WTC11 (cell line): ENCODE results near the gene DHX29. TPM values are rescaled to one million over a fixed set of nuclear protein-coding genes. Genes with fewer than 3 reads are reported as not detected.

ENCODE experiments used
- ATAC-seq: fragments of 200-7000 bp; cut with Tn5 transposase; 2 replicates; pipeline ENCODE4 v1.10.0; 2021; ENCODE audit warnings: mild to moderate bottlenecking, moderate library complexity
- CTCF ChIA-PET: fragments of 300-600 bp; sonication (Branson Sonifier 250); formaldehyde crosslinking; loops from one replicate; lab custom pipeline; 2021; ENCODE audit warnings: antibody characterized with exemption; lab: Charles Lee
- POLR2A ChIA-PET: fragments of 350-600 bp; sonication (Branson Sonifier 250); formaldehyde crosslinking; loops from one replicate; lab custom pipeline; 2021; ENCODE audit warnings: antibody characterized with exemption; lab: Charles Lee
- DNase-seq: peaks from one replicate; pipeline ENCODE4 v3.0.0; 2021; ENCODE audit warnings: low spot score
- H3K27ac Mint-ChIP-seq: 2 replicates; pipeline ENCODE4 v1.8.0; 2021; ENCODE audit warnings: mixed read lengths
- H3K27me3 Mint-ChIP-seq: 2 replicates; pipeline ENCODE4 v1.8.0; 2021; ENCODE audit warnings: low read depth, mild to moderate bottlenecking, moderate library complexity, mixed read lengths
- H3K36me3 Mint-ChIP-seq: 2 replicates; pipeline ENCODE4 v1.8.0; 2021; ENCODE audit warnings: mixed read lengths
- H3K4me1 Mint-ChIP-seq: 2 replicates; pipeline ENCODE4 v1.8.0; 2022; ENCODE audit warnings: mixed read lengths
- H3K4me3 Mint-ChIP-seq: 2 replicates; pipeline ENCODE4 v1.8.0; 2021; ENCODE audit warnings: mild to moderate bottlenecking, moderate library complexity, mixed read lengths
- H3K9me3 Mint-ChIP-seq: 2 replicates; pipeline ENCODE4 v1.8.0; 2021; ENCODE audit warnings: mixed read lengths
- ARID4B ChIP-seq: sonication (generic); formaldehyde crosslinking; IDR thresholded peaks from 2 replicates; pipeline ENCODE4 v1.8.0; 2023; ENCODE audit warnings: missing genetic modification reagents, mild to moderate bottlenecking, borderline replicate concordance
- ATF3 ChIP-seq: sonication (generic); formaldehyde crosslinking; conservative IDR thresholded peaks from 2 replicates; pipeline ENCODE4 v1.8.1; 2022; ENCODE audit warnings: mild to moderate bottlenecking, missing genetic modification reagents
- CBFB ChIP-seq: sonication (generic); formaldehyde crosslinking; IDR thresholded peaks from 2 replicates; pipeline ENCODE4 v1.8.1; 2022; ENCODE audit warnings: mild to moderate bottlenecking, low read depth, missing genetic modification reagents
- CREB1 ChIP-seq: sonication (generic); formaldehyde crosslinking; IDR thresholded peaks from 2 replicates; pipeline ENCODE4 v1.8.0; 2023; ENCODE audit warnings: mild to moderate bottlenecking, missing genetic modification reagents
- ESRRA ChIP-seq: sonication (generic); formaldehyde crosslinking; IDR thresholded peaks from 2 replicates; pipeline ENCODE4 v1.8.1; 2022; ENCODE audit warnings: mild to moderate bottlenecking, missing genetic modification reagents, borderline replicate concordance
- FOXP1 ChIP-seq: sonication (generic); formaldehyde crosslinking; IDR thresholded peaks from 2 replicates; pipeline ENCODE4 v1.8.0; 2022; ENCODE audit warnings: missing genetic modification reagents, mild to moderate bottlenecking, moderate library complexity, borderline replicate concordance
- GABPB1 ChIP-seq: sonication (generic); formaldehyde crosslinking; IDR thresholded peaks from 2 replicates; pipeline ENCODE4 v1.8.1; 2023; ENCODE audit warnings: mild to moderate bottlenecking, missing genetic modification reagents
- GRHL2 ChIP-seq: fragments of 250-450 bp; sonication (Bioruptor Pico); IDR thresholded peaks from 2 replicates; pipeline ENCODE4 v1.8.0; 2022; ENCODE audit warnings: mild to moderate bottlenecking, moderate library complexity; ENCODE audit not compliant: insufficient replicate concordance, severe bottlenecking
- HMGA2 ChIP-seq: fragments of 250-450 bp; sonication (Bioruptor Pico); IDR thresholded peaks from 2 replicates; pipeline ENCODE4 v1.4.0; 2021; ENCODE audit warnings: mild to moderate bottlenecking, moderate library complexity
- JAZF1 ChIP-seq: fragments of 250-450 bp; sonication (Bioruptor Pico); IDR thresholded peaks from 2 replicates; pipeline ENCODE4 v1.9.0; 2021; ENCODE audit warnings: moderate library complexity, mild to moderate bottlenecking, inconsistent platforms
- JUN ChIP-seq: sonication (generic); formaldehyde crosslinking; IDR thresholded peaks from 2 replicates; pipeline ENCODE4 v1.8.0; 2023; ENCODE audit warnings: mild to moderate bottlenecking, missing genetic modification reagents
- MYBL2 ChIP-seq: sonication (generic); formaldehyde crosslinking; IDR thresholded peaks from 2 replicates; pipeline ENCODE4 v1.8.1; 2023; ENCODE audit warnings: mild to moderate bottlenecking, moderate library complexity, missing genetic modification reagents
- NR2C2 ChIP-seq: sonication (generic); formaldehyde crosslinking; IDR thresholded peaks from 2 replicates; pipeline ENCODE4 v1.8.0; 2022; ENCODE audit warnings: mild to moderate bottlenecking, missing genetic modification reagents
- NR3C1 ChIP-seq: sonication (generic); formaldehyde crosslinking; conservative IDR thresholded peaks from 2 replicates; pipeline ENCODE4 v1.8.1; 2023; ENCODE audit warnings: low read depth, mild to moderate bottlenecking, missing genetic modification reagents
- SOX15 ChIP-seq: fragments of 250-450 bp; sonication (Bioruptor Pico); IDR thresholded peaks from 2 replicates; pipeline ENCODE4 v1.9.0; 2021; ENCODE audit warnings: mild to moderate bottlenecking
- STAT6 ChIP-seq: sonication (generic); formaldehyde crosslinking; conservative IDR thresholded peaks from 2 replicates; pipeline ENCODE4 v1.8.1; 2023; ENCODE audit warnings: mild to moderate bottlenecking, low read depth, missing genetic modification reagents, moderate library complexity
- TEAD1 ChIP-seq: sonication (generic); formaldehyde crosslinking; IDR thresholded peaks from 2 replicates; pipeline ENCODE4 v1.8.0; 2022; ENCODE audit warnings: mild to moderate bottlenecking, missing genetic modification reagents
- ZBTB43 ChIP-seq: sonication (generic); formaldehyde crosslinking; IDR thresholded peaks from 2 replicates; pipeline ENCODE4 v1.8.1; 2023; ENCODE audit warnings: mild to moderate bottlenecking, missing genetic modification reagents
- ZMAT4 ChIP-seq: fragments of 250-450 bp; sonication (Bioruptor Pico); IDR thresholded peaks from 2 replicates; pipeline ENCODE4 v1.9.0; 2021; ENCODE audit warnings: mild to moderate bottlenecking
- ZNF219 ChIP-seq: sonication (generic); formaldehyde crosslinking; IDR thresholded peaks from 2 replicates; pipeline ENCODE4 v1.8.0; 2023; ENCODE audit warnings: missing genetic modification reagents, mild to moderate bottlenecking, borderline replicate concordance
- ZNF263 ChIP-seq: sonication (generic); formaldehyde crosslinking; IDR thresholded peaks from 2 replicates; pipeline ENCODE4 v1.8.1; 2022; ENCODE audit warnings: low read depth, mild to moderate bottlenecking, moderate library complexity, missing genetic modification reagents
- ZNF512 ChIP-seq: sonication (generic); formaldehyde crosslinking; IDR thresholded peaks from 2 replicates; pipeline ENCODE4 v1.8.1; 2022; ENCODE audit warnings: missing genetic modification reagents, borderline replicate concordance
- total RNA-seq: library from RNA; stranded (reverse); gene quantifications from 3 replicates; pipeline ENCODE4 v1.2.3, GENCODE V29; 2021

The DHX29 gene
- total RNA-seq, 1 experiment from 2014 or later, result 29.7 TPM

GRCh38 chr5:55303238-55303690 lies 4.2 kb downstream of the DHX29 start (continued):
- TF ChIP-seq ZMAT4 (no peak), NR3C1 (CRISPR knock-in tag) (no peak), ZNF219 (CRISPR knock-in tag) (no peak), CBFB (CRISPR knock-in tag) (no peak), FOXP1 (CRISPR knock-in tag) (no peak), NR2C2 (CRISPR knock-in tag) (no peak), ZBTB43 (CRISPR knock-in tag) (no peak), TEAD1 (no peak), ARID4B (no peak)

GRCh38 chr5:55300890-55301289 lies 6.6 kb downstream of the DHX29 start:
- peaks cover 6% of the 10 kb centered on the region for H3K9me3 Mint-ChIP-seq
- ChIA-PET POLR2A (no interaction called here), CTCF (no interaction called here)
- no peaks in the 10 kb centered on the region; the same call in 1 of the 2 replicates for H3K27me3 Mint-ChIP-seq
- H3K27ac Mint-ChIP-seq, result no peak overlapping the region
- TF ChIP-seq TEAD1 (no peak), HMGA2 (CRISPR knock-in tag) (no peak), JUN (CRISPR knock-in tag) (no peak)
- ATAC-seq (no peak), DNase-seq (no peak)
- no peak overlapping the region for H3K4me3 Mint-ChIP-seq
- peaks cover 35% of the 10 kb centered on the region for H3K36me3 Mint-ChIP-seq
- H3K4me1 Mint-ChIP-seq, result peaks cover 10% of the 10 kb centered on the region

- no peak for TF ChIP-seq SOX15
- TF ChIP-seq ZNF512 (CRISPR knock-in tag), result no peak
- no peak for TF ChIP-seq STAT6
- no peak for TF ChIP-seq GRHL2 (CRISPR knock-in tag)
- no peak for TF ChIP-seq TEAD1
- no peak for TF ChIP-seq GABPB1 (CRISPR knock-in tag)
- TF ChIP-seq JUN (CRISPR knock-in tag), result no peak
- TF ChIP-seq JAZF1, result no peak
- TF ChIP-seq MYBL2, result no peak
- TF ChIP-seq ATF3 (CRISPR knock-in tag), result no peak
- no peak for TF ChIP-seq CREB1 (CRISPR knock-in tag)
- TF ChIP-seq ESRRA (CRISPR knock-in tag), result no peak
- no peak for TF ChIP-seq ZNF263
- H3K36me3 Mint-ChIP-seq, result peaks cover 56% of the 10 kb centered on the region
- no peak overlapping the region for H3K4me3 Mint-ChIP-seq
- H3K9me3 Mint-ChIP-seq, result peaks cover 12% of the 10 kb centered on the region
- ChIA-PET CTCF (no interaction called here), POLR2A (no interaction called here)
- no peaks in the 10 kb centered on the region for H3K27me3 Mint-ChIP-seq
- no peak for ATAC-seq
- no peak for DNase-seq
- H3K4me1 Mint-ChIP-seq, result no peaks in the 10 kb centered on the region
- no peak overlapping the region for H3K27ac Mint-ChIP-seq
These were observed 12.6 kb downstream of the DHX29 start for GRCh38 chr5:55294935-55295334.
